ENCODE measurements around the gene NTM.

DNA sequence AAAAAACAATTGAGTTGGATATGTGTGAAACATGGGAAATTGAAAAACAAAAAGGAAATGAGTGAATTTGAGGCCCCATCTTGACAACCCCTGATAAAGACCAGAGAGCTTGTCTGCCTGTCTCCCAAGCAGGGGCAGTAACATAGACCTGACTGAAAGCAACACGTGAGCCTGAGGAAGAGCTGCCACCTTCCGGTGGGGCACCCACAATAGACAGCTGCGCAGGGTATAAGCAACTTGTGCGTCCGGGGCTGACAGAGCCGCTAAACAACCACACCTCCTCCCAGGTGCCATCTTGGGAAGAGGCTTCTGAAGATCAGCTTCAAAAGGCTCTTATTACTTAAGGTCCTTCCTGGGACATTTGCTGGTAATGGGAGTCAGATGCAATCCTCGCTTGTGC lies 166.8 kb downstream of the NTM start:
- TF ChIP-seq SMAD3 (CRISPR knock-in tag; IDR thresholded peaks at IDR 0.05; ENCODE audit: borderline replicate concordance) (no peak), ESRRA (CRISPR knock-in tag; IDR thresholded peaks at IDR 0.05; ENCODE audit: borderline replicate concordance) (no peak), SP1 (CRISPR knock-in tag; conservative IDR thresholded peaks at IDR 0.05) (no peak), NR1H2 (CRISPR knock-in tag; IDR thresholded peaks at IDR 0.05) (no peak), FOXP1 (CRISPR knock-in tag; IDR thresholded peaks at IDR 0.05; ENCODE audit: borderline replicate concordance) (no peak), CREB1 (CRISPR knock-in tag; IDR thresholded peaks at IDR 0.05) (no peak), IRF2 (CRISPR knock-in tag; IDR thresholded peaks at IDR 0.05; ENCODE audit: borderline replicate concordance, low read depth) (no peak)
- TF ChIP-seq, protein P1, sequence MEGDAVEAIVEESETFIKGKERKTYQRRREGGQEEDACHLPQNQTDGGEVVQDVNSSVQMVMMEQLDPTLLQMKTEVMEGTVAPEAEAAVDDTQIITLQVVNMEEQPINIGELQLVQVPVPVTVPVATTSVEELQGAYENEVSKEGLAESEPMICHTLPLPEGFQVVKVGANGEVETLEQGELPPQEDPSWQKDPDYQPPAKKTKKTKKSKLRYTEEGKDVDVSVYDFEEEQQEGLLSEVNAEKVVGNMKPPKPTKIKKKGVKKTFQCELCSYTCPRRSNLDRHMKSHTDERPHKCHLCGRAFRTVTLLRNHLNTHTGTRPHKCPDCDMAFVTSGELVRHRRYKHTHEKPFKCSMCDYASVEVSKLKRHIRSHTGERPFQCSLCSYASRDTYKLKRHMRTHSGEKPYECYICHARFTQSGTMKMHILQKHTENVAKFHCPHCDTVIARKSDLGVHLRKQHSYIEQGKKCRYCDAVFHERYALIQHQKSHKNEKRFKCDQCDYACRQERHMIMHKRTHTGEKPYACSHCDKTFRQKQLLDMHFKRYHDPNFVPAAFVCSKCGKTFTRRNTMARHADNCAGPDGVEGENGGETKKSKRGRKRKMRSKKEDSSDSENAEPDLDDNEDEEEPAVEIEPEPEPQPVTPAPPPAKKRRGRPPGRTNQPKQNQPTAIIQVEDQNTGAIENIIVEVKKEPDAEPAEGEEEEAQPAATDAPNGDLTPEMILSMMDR (IDR thresholded peaks at IDR 0.05): no peak
